H9 (cell line): Measurements from ENCODE around the gene EHD4. TPM values are rescaled to one million over a fixed set of nuclear protein-coding genes. Genes with fewer than 3 reads are reported as not detected.

Source experiments
- DNase-seq: peaks from one replicate; pipeline ENCODE4 v3.0.0-alpha.2; 2017
- H2AFZ ChIP-seq: one replicate; pipeline ENCODE4 v1.6.1; 2013; ENCODE audit warnings: mild to moderate bottlenecking, low read length, control low read depth, moderate library complexity
- H2AK5ac ChIP-seq: 2 replicates; pipeline ENCODE4 v1.6.1; 2013; ENCODE audit warnings: low read length, control low read depth, mixed read lengths; ENCODE audit not compliant: insufficient read length
- H2BK120ac ChIP-seq: one replicate; pipeline ENCODE4 v1.6.1; 2013; ENCODE audit warnings: low read depth, mild to moderate bottlenecking, low read length, control low read depth, inconsistent platforms; ENCODE audit not compliant: poor library complexity, severe bottlenecking
- H2BK12ac ChIP-seq: 2 replicates; pipeline ENCODE4 v1.6.1; 2013; ENCODE audit warnings: low read length, control low read depth, mixed read lengths, low read depth; ENCODE audit not compliant: insufficient read length
- H2BK15ac ChIP-seq: 2 replicates; pipeline ENCODE4 v1.6.1; 2013; ENCODE audit warnings: low read depth, low read length, control low read depth
- H2BK20ac ChIP-seq: one replicate; pipeline ENCODE4 v1.6.1; 2013; ENCODE audit warnings: low read depth, mild to moderate bottlenecking, low read length, control low read depth, inconsistent platforms; ENCODE audit not compliant: poor library complexity, severe bottlenecking
- H2BK5ac ChIP-seq: 2 replicates; pipeline ENCODE4 v1.6.1; 2013; ENCODE audit warnings: low read length, control low read depth, mixed read lengths; ENCODE audit not compliant: insufficient read length
- H3K14ac ChIP-seq: 2 replicates; pipeline ENCODE4 v1.6.1; 2013; ENCODE audit warnings: low read length, control low read depth; ENCODE audit not compliant: insufficient read depth
- H3K18ac ChIP-seq: 2 replicates; pipeline ENCODE4 v1.6.1; 2013; ENCODE audit warnings: low read depth, mild to moderate bottlenecking, mixed read lengths, low read length, control low read depth; ENCODE audit not compliant: insufficient read length
- H3K23ac ChIP-seq: 2 replicates; pipeline ENCODE4 v1.6.1; 2013; ENCODE audit warnings: low read length, control low read depth, mixed read lengths, low read depth; ENCODE audit not compliant: insufficient read length
- H3K23me2 ChIP-seq: 2 replicates; pipeline ENCODE4 v1.6.1; 2013; ENCODE audit warnings: low read depth, mild to moderate bottlenecking, mixed read lengths, low read length, control low read depth; ENCODE audit not compliant: insufficient read length, poor library complexity, severe bottlenecking
- H3K27ac ChIP-seq: 2 replicates; pipeline ENCODE4 v1.5.1; 2013; ENCODE audit warnings: low read length, control low read depth, mixed read lengths, low read depth; ENCODE audit not compliant: insufficient read length
- H3K27me3 ChIP-seq: 2 replicates; pipeline ENCODE4 v1.6.1; 2013; ENCODE audit warnings: low read length, control low read depth, inconsistent platforms; ENCODE audit not compliant: insufficient read depth
- H3K4ac ChIP-seq: 2 replicates; pipeline ENCODE4 v1.6.1; 2013; ENCODE audit warnings: low read depth, mild to moderate bottlenecking, control low read depth, inconsistent platforms, low read length, moderate library complexity
- H3K4me1 ChIP-seq: 2 replicates; pipeline ENCODE4 v1.6.1; 2013; ENCODE audit warnings: low read length, control low read depth, inconsistent platforms; ENCODE audit not compliant: insufficient read depth
- H3K4me2 ChIP-seq: 2 replicates; pipeline ENCODE4 v1.6.1; 2013; ENCODE audit warnings: low read length, control low read depth, mixed read lengths; ENCODE audit not compliant: insufficient read length, insufficient read depth
- H3K56ac ChIP-seq: 2 replicates; pipeline ENCODE4 v1.6.1; 2013; ENCODE audit warnings: low read depth, mild to moderate bottlenecking, mixed read lengths, low read length, control low read depth; ENCODE audit not compliant: insufficient read length
- H3K79me1 ChIP-seq: 2 replicates; pipeline ENCODE4 v1.6.1; 2013; ENCODE audit warnings: low read depth, mild to moderate bottlenecking, moderate library complexity, low read length, control low read depth, inconsistent platforms; ENCODE audit not compliant: insufficient read depth, poor library complexity, severe bottlenecking
- H3K79me2 ChIP-seq: 2 replicates; pipeline ENCODE4 v1.6.1; 2013; ENCODE audit warnings: low read length, control low read depth, inconsistent platforms; ENCODE audit not compliant: insufficient read depth
- H3K9ac ChIP-seq: 2 replicates; pipeline ENCODE4 v1.6.1; 2013; ENCODE audit warnings: low read length, control low read depth, mixed read lengths; ENCODE audit not compliant: insufficient read length; ENCODE audit errors: extremely low read depth
- H3K9me3 ChIP-seq: one replicate; pipeline ENCODE4 v1.6.1; 2013; ENCODE audit warnings: low read depth, low read length, inconsistent platforms; ENCODE audit not compliant: control insufficient read depth
- H3T11ph ChIP-seq: one replicate; pipeline ENCODE4 v1.6.1; 2013; ENCODE audit warnings: mild to moderate bottlenecking, low read length, control low read depth, inconsistent platforms
- H4K20me1 ChIP-seq: one replicate; pipeline ENCODE4 v1.6.1; 2013; ENCODE audit not compliant: control insufficient read depth, insufficient read length, insufficient read depth
- H4K5ac ChIP-seq: 2 replicates; pipeline ENCODE4 v1.6.1; 2013; ENCODE audit warnings: low read depth, mild to moderate bottlenecking, mixed read lengths, low read length, control low read depth; ENCODE audit not compliant: insufficient read length
- H4K8ac ChIP-seq: replicated peaks from 2 replicates; pipeline ENCODE4 v1.6.1; 2013; ENCODE audit warnings: low read length, control low read depth, mixed read lengths, low read depth; ENCODE audit not compliant: insufficient read length
- H4K91ac ChIP-seq: 2 replicates; pipeline ENCODE4 v1.6.1; 2013; ENCODE audit warnings: low read depth, mild to moderate bottlenecking, moderate library complexity, mixed read lengths, low read length, control low read depth; ENCODE audit not compliant: insufficient read length
- H3K27ac Mint-ChIP-seq, 3 experiments: 2 replicates in 2 of 3; 3 replicates in 1 of 3; pipeline ENCODE4 v1.8.0; 2020 to 2021; ENCODE audit warnings: mixed read lengths in 3 of 3, mild to moderate bottlenecking in 1 of 3, moderate library complexity in 1 of 3
- H3K27me3 Mint-ChIP-seq: 2 replicates; pipeline ENCODE4 v1.8.0; 2021; ENCODE audit warnings: low read depth, mild to moderate bottlenecking, moderate library complexity, mixed read lengths
- H3K36me3 Mint-ChIP-seq, 3 experiments: 2 replicates in 2 of 3; 3 replicates in 1 of 3; pipeline ENCODE4 v1.8.0; 2020 to 2021; ENCODE audit warnings: low read depth in 3 of 3, mixed read lengths in 3 of 3; ENCODE audit not compliant: insufficient read depth in 1 of 3
- H3K4me1 Mint-ChIP-seq, 2 experiments: 2 replicates each; pipeline ENCODE4 v1.8.0; 2020; ENCODE audit warnings: mixed read lengths in 2 of 2
- H3K4me3 Mint-ChIP-seq, 2 experiments: 2 replicates in 1 of 2; 3 replicates in 1 of 2; pipeline ENCODE4 v1.8.0; 2020 to 2021; ENCODE audit warnings: mild to moderate bottlenecking in 2 of 2, mixed read lengths in 2 of 2, moderate library complexity in 1 of 2
- H3K9me3 Mint-ChIP-seq, 2 experiments: 2 replicates in 1 of 2; 3 replicates in 1 of 2; pipeline ENCODE4 v1.8.0; 2020; ENCODE audit warnings: mild to moderate bottlenecking in 2 of 2, mixed read lengths in 2 of 2, moderate library complexity in 1 of 2
- WGBS: extraction: QIAGEN DNeasy Blood & Tissue Kit; methylation state at CpG from one replicate; pipeline ENCODE4 v1.1.7; 2013; ENCODE audit warnings: missing lambda C conversion rate, low lambda C conversion rate, mixed read lengths; ENCODE audit not compliant: insufficient read length; ENCODE audit errors: extremely low coverage; 5-methylcytosine and 5-hydroxymethylcytosine counted together
- total RNA-seq: library from RNA; stranded (reverse); gene quantifications from 2 replicates; pipeline ENCODE4 v1.2.1, GENCODE V29; 2021
- TF ChIP-seq, protein P1 (sequence below): fragments of 200-600 bp; sonication (generic); conservative IDR thresholded peaks from 3 replicates; pipeline ENCODE4 v1.8.0; 2021; ENCODE audit warnings: antibody characterized with exemption, mild to moderate bottlenecking

EHD4 gene
- total RNA-seq, 1 experiment from 2014 or later: 22.9 TPM

DNA sequence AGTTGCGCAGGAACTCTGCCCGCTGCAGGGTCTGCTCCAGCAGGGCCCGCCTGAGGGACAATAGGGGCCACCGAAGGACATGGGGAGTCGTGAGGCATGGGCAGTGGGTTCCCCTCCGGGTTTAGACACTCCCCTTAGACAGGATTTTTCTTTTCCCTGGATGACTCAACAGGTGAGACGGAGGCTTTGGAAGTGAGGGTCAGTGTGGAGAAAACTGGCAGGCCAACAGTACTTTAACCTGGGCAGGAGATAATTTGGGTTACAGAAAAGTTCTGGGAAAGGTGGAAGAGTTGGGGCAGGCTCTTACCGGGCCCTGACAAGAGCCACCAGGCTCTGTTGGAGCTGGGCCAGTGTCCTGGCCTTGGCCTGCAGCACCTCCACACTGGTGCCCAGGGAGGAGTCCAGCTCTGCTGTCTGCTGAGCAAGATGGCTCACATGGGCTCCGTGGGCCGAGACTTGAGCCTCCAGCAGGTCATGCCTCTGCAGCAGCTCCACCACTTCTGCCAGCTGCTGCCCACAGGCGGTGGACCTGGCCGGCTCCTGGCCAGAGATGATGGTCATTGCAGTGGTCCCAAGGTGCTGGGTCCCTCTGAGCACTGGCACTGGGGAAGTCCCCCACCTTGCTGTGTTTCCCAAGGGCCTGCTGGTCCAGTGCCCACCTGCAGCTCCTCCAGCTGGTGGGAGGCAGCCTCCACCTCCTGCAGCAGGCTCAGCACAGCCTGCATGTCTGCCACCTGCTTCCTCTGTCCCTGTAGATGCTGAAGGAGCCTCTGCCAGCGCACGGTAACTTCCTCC lies 89.5 kb downstream of the EHD4 start:
- no peak overlapping the region for H3K18ac ChIP-seq
- no peak overlapping the region for H3K4ac ChIP-seq
- H3K9me3 ChIP-seq: no peaks in the 10 kb centered on the region
- Mint-ChIP-seq H3K27ac (peak overlapping the region in 1 of 3 experiments; percentile 23; a peak in 1 of 7 replicates), H3K36me3 (peaks cover 0 to 1% (median 0%) of the 10 kb centered on the region in 3 experiments; a peak in 2 of 7 replicates), H3K27me3 (peaks cover 47% of the 10 kb centered on the region), H3K9me3 (no peaks in the 10 kb centered on the region; a peak in 1 of 5 replicates), H3K4me3 (peak overlapping the region; percentile 46 to 50; a peak in 4 of 5 replicates), H3K4me1 (peaks cover 4 to 10% of the 10 kb centered on the region in 2 experiments)
- peaks cover 7% of the 10 kb centered on the region; the same call in 1 of the 2 replicates for H3K27me3 ChIP-seq
- H3K79me1 ChIP-seq: no peaks in the 10 kb centered on the region
- H3K23ac ChIP-seq: no peak overlapping the region
- TF ChIP-seq, protein P1, sequence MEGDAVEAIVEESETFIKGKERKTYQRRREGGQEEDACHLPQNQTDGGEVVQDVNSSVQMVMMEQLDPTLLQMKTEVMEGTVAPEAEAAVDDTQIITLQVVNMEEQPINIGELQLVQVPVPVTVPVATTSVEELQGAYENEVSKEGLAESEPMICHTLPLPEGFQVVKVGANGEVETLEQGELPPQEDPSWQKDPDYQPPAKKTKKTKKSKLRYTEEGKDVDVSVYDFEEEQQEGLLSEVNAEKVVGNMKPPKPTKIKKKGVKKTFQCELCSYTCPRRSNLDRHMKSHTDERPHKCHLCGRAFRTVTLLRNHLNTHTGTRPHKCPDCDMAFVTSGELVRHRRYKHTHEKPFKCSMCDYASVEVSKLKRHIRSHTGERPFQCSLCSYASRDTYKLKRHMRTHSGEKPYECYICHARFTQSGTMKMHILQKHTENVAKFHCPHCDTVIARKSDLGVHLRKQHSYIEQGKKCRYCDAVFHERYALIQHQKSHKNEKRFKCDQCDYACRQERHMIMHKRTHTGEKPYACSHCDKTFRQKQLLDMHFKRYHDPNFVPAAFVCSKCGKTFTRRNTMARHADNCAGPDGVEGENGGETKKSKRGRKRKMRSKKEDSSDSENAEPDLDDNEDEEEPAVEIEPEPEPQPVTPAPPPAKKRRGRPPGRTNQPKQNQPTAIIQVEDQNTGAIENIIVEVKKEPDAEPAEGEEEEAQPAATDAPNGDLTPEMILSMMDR: no peak
- H2BK120ac ChIP-seq: no peak overlapping the region
- H4K5ac ChIP-seq: no peak overlapping the region
- H4K20me1 ChIP-seq: no peaks in the 10 kb centered on the region
- no peak overlapping the region for H3T11ph ChIP-seq
- H2AFZ ChIP-seq: no peak overlapping the region
- no peaks in the 10 kb centered on the region for H3K4me1 ChIP-seq
- H3K4me2 ChIP-seq: peak overlapping the region; percentile 32
- DNase-seq: no peak
- no peak overlapping the region for H3K14ac ChIP-seq
- no peaks in the 10 kb centered on the region for H3K79me2 ChIP-seq
- no peak overlapping the region for H3K27ac ChIP-seq
- no peak overlapping the region for H3K56ac ChIP-seq
- H2AK5ac ChIP-seq: no peak overlapping the region
- H4K8ac ChIP-seq: no peak overlapping the region
- no peak overlapping the region for H2BK15ac ChIP-seq
- H4K91ac ChIP-seq: no peak overlapping the region
- H2BK12ac ChIP-seq: no peak overlapping the region
- no peak overlapping the region for H2BK5ac ChIP-seq
- no peak overlapping the region for H3K9ac ChIP-seq
- H2BK20ac ChIP-seq: no peak overlapping the region
- H3K23me2 ChIP-seq: peaks cover 3% of the 10 kb centered on the region
- WGBS: no CpG with 5 or more reads among the region's 14 CpGs
